GM18951 (cell line): ENCODE results near the gene BCL7C.
A peak's percentile ranks its signal among the peaks of the same experiment; 100 is the strongest.
"Not testable (repeated sequence)": the region's sequence is repeated elsewhere in the genome, so short reads cannot be mapped to it uniquely, and the experiment has no call there.

Experiments
- POLR2A ChIP-seq: IDR thresholded peaks from 4 replicates; pipeline ENCODE4 v1.6.1; 2011; ENCODE audit warnings: mild to moderate bottlenecking; ENCODE audit not compliant: insufficient read length, insufficient read depth; ENCODE audit errors: extremely low read depth
- in situ Hi-C: fragments of 300-500 bp; cut with MboI; formaldehyde crosslinking; loops from one replicate; pipeline ENCODE4 v1.12.0; 2022; ENCODE audit warnings: low sequenced_read_pairs, mixed read lengths, inconsistent platforms; ENCODE audit not compliant: unreplicated experiment

BCL7C gene

GRCh38 chr16:30882429-30883310, 11.2 kb downstream of the BCL7C start:
- TF ChIP-seq POLR2A, result no peak
- in situ Hi-C loops, result no loop called here

- TF ChIP-seq POLR2A, result no peak
- in situ Hi-C loops, result no loop called here
Observed at GRCh38 chr16:30876867-30877266, 17.0 kb downstream of the BCL7C start.

GRCh38 chr16:30875871-30876801, 17.7 kb downstream of the BCL7C start:
- TF ChIP-seq POLR2A, result no peak
- in situ Hi-C loops, result no loop called here

- in situ Hi-C loops, result no loop called here
Observed at GRCh38 chr16:30874821-30875717, 18.8 kb downstream of the BCL7C start.

GRCh38 chr16:30874244-30874820, 19.5 kb downstream of the BCL7C start:
- no peak for TF ChIP-seq POLR2A
- in situ Hi-C loops, result no loop called here

More at GRCh38 chr16:30874821-30875717, 18.8 kb downstream of the BCL7C start:
- TF ChIP-seq POLR2A, result peak; percentile 99

GRCh38 chr16:30870904-30871303, 23.0 kb downstream of the BCL7C start:
- in situ Hi-C loops, result no loop called here
- TF ChIP-seq POLR2A, result no peak

GRCh38 chr16:30867747-30868146, 26.1 kb downstream of the BCL7C start:
- in situ Hi-C loops, result no loop called here
- TF ChIP-seq POLR2A, result no peak

- in situ Hi-C loops, result no loop called here
- TF ChIP-seq POLR2A, result no peak
Observed at GRCh38 chr16:30866031-30866430, 27.8 kb downstream of the BCL7C start.

- in situ Hi-C loops, result not testable (repeated sequence)
Observed at GRCh38 chr16:30863178-30863577, 30.7 kb downstream of the BCL7C start.

GRCh38 chr16:30860729-30861128, 33.1 kb downstream of the BCL7C start:
- in situ Hi-C loops, result not testable (repeated sequence)

- no peak for TF ChIP-seq POLR2A
- in situ Hi-C loops, result no loop called here
Observed at GRCh38 chr16:30858829-30859423, 35.0 kb downstream of the BCL7C start.

GRCh38 chr16:30858111-30858495, 35.8 kb downstream of the BCL7C start:
- TF ChIP-seq POLR2A, result no peak
- in situ Hi-C loops, result no loop called here

GRCh38 chr16:30853758-30854157, 40.1 kb downstream of the BCL7C start:
- no peak for TF ChIP-seq POLR2A
- in situ Hi-C loops, result loop anchor here (5.0 kb wide), 1 partner anchor 69 kb away; the partner anchor contains the start of gene FBXL19
